DOHH2 (cell line): ENCODE data around the gene ADNP2.

Source experiments
- H3F3A ChIP-seq: fragments of 200-600 bp; sonication (generic), shearing (Covaris generic); 2 replicates; pipeline ENCODE4 v1.6.0; 2016; ENCODE audit warnings: antibody characterized with exemption, mild to moderate bottlenecking; ENCODE audit not compliant: control insufficient read depth, insufficient read depth
- H3K27ac ChIP-seq: fragments of 200-600 bp; sonication (generic); 2 replicates; pipeline ENCODE4 v1.5.1; 2014; ENCODE audit warnings: low read depth, mild to moderate bottlenecking, low read length, moderate library complexity
- H3K27me3 ChIP-seq: fragments of 200-600 bp; sonication (generic); 2 replicates; pipeline ENCODE4 v1.6.1; 2014; ENCODE audit warnings: mild to moderate bottlenecking, low read length, mixed read lengths; ENCODE audit not compliant: control insufficient read depth
- H3K36me3 ChIP-seq: fragments of 200-600 bp; sonication (generic); 2 replicates; pipeline ENCODE4 v1.6.1; 2014; ENCODE audit warnings: mild to moderate bottlenecking, low read length, moderate library complexity, mixed read lengths; ENCODE audit not compliant: control insufficient read depth
- H3K4me1 ChIP-seq: fragments of 200-600 bp; sonication (generic); 2 replicates; pipeline ENCODE4 v1.6.1; 2014; ENCODE audit warnings: mild to moderate bottlenecking, low read length, mixed read lengths; ENCODE audit not compliant: control insufficient read depth
- H3K4me2 ChIP-seq: fragments of 200-600 bp; sonication (generic); 2 replicates; pipeline ENCODE4 v1.6.0; 2014; ENCODE audit warnings: mild to moderate bottlenecking, low read length, moderate library complexity
- H3K4me3 ChIP-seq: fragments of 200-600 bp; sonication (generic); 2 replicates; pipeline ENCODE4 v1.5.1; 2014; ENCODE audit warnings: mild to moderate bottlenecking, low read length, mixed read lengths
- H3K79me2 ChIP-seq: fragments of 200-600 bp; sonication (generic); 2 replicates; pipeline ENCODE4 v1.6.1; 2014; ENCODE audit warnings: mild to moderate bottlenecking, low read length, mixed read lengths; ENCODE audit not compliant: control insufficient read depth
- H3K9me2 ChIP-seq: fragments of 200-600 bp; sonication (generic); replicated peaks from 2 replicates; pipeline ENCODE4 v1.6.1; 2014; ENCODE audit warnings: mild to moderate bottlenecking, low read length, mixed read lengths; ENCODE audit not compliant: control insufficient read depth
- H3K9me3 ChIP-seq: fragments of 200-600 bp; sonication (generic); 2 replicates; pipeline ENCODE4 v1.6.1; 2014; ENCODE audit warnings: antibody characterized with exemption, low read length, mixed read lengths; ENCODE audit not compliant: control insufficient read depth, insufficient read depth
- H4K20me1 ChIP-seq: fragments of 200-600 bp; sonication (generic); 2 replicates; pipeline ENCODE4 v1.6.0; 2014; ENCODE audit warnings: low read depth, mild to moderate bottlenecking, antibody characterized with exemption, low read length, moderate library complexity; ENCODE audit not compliant: control insufficient read depth, insufficient read depth
- EZH2phosphoT487 ChIP-seq: fragments of 200-600 bp; sonication (generic); IDR thresholded peaks from 2 replicates; pipeline ENCODE4 v1.6.1; 2017; ENCODE audit warnings: borderline replicate concordance, mild to moderate bottlenecking, antibody characterized with exemption, low read length, moderate library complexity, mixed read lengths
- TF ChIP-seq, protein P1 (sequence below): fragments of 200-600 bp; sonication (generic); IDR thresholded peaks from one replicate; pipeline ENCODE4 v1.5.1; 2014; ENCODE audit warnings: antibody characterized with exemption, mild to moderate bottlenecking, low read depth, low read length; ENCODE audit not compliant: poor library complexity, severe bottlenecking

The ADNP2 gene

DNA sequence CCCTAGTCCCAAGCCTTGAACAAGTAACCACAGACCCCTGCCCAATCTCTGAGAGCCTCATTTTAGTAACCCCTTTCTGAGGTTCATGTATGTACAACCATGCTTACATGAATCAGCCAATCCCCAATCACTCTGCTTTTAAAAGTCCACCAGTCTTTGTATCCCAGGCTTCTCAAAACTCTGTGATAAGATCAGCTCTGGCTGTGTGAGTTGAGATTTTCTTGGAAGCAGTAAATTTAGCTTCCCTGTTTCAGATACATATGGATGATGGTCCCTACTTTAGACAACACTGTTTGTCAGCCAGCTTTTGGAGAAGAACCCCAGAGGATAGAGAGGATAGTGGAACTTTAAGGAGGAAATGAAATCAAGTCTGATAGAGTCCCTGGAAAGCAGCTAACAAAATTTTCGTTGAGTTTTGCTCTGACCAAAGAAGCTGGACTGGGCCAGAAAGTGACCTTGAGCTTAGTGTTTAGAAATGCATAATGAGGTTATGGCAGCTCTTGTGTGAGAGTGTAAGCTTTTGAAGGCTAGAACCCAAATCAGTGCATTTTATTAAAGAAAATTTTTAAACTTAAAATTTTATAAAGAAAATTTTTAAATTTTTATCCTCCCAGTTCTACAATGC, 3.7 kb downstream of the ADNP2 start:
- peaks cover 6% of the 10 kb centered on the region; the same call in 1 of the 2 replicates for H3K9me3 ChIP-seq
- no peak overlapping the region for H3K27ac ChIP-seq
- TF ChIP-seq, protein P1, sequence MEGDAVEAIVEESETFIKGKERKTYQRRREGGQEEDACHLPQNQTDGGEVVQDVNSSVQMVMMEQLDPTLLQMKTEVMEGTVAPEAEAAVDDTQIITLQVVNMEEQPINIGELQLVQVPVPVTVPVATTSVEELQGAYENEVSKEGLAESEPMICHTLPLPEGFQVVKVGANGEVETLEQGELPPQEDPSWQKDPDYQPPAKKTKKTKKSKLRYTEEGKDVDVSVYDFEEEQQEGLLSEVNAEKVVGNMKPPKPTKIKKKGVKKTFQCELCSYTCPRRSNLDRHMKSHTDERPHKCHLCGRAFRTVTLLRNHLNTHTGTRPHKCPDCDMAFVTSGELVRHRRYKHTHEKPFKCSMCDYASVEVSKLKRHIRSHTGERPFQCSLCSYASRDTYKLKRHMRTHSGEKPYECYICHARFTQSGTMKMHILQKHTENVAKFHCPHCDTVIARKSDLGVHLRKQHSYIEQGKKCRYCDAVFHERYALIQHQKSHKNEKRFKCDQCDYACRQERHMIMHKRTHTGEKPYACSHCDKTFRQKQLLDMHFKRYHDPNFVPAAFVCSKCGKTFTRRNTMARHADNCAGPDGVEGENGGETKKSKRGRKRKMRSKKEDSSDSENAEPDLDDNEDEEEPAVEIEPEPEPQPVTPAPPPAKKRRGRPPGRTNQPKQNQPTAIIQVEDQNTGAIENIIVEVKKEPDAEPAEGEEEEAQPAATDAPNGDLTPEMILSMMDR: no peak
- TF ChIP-seq EZH2phosphoT487: no peak
- no peak overlapping the region for H3K4me3 ChIP-seq
- peaks cover 40% of the 10 kb centered on the region for H3K36me3 ChIP-seq
- peaks cover 81% of the 10 kb centered on the region for H3K79me2 ChIP-seq
- H3K9me2 ChIP-seq: no peaks in the 10 kb centered on the region
- H3K4me2 ChIP-seq: 0 out of 2 replicates have a peak overlapping the region, but pooled peaks have one; percentile 5
- peaks cover 49% of the 10 kb centered on the region for H3K4me1 ChIP-seq
- H3F3A ChIP-seq: peaks cover 10% of the 10 kb centered on the region
- H3K27me3 ChIP-seq: no peaks in the 10 kb centered on the region
- peaks cover 21% of the 10 kb centered on the region for H4K20me1 ChIP-seq

DNA sequence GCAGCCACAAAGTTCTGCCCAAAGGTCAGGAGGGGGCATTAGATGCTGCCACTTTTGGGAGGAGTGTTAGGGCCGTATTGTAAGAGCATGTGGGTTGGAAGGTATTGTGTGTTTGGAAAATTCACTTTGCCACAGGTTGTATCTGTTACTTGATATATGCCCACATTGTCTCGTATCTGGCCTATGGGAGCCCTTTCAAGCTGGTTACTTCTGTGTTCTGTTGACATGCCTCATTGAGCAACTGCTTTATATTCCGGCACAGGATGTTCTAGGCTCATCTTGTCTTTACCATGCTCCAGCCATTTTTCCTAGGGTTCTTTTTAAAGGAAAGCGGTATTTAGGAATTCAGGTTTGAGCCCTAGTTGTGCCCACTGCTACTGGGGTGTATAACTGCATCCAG, 6.0 kb downstream of the ADNP2 start:
- H3K4me3 ChIP-seq: no peak overlapping the region
- TF ChIP-seq EZH2phosphoT487: no peak
- TF ChIP-seq, protein P1: no peak
- no peak overlapping the region for H3K27ac ChIP-seq
- peaks cover 42% of the 10 kb centered on the region for H3K4me1 ChIP-seq
- H4K20me1 ChIP-seq: peaks cover 18% of the 10 kb centered on the region
- peaks cover 62% of the 10 kb centered on the region for H3K36me3 ChIP-seq
- no peaks in the 10 kb centered on the region for H3K9me2 ChIP-seq
- H3K27me3 ChIP-seq: no peaks in the 10 kb centered on the region
- H3F3A ChIP-seq: no peaks in the 10 kb centered on the region
- H3K9me3 ChIP-seq: no peaks in the 10 kb centered on the region
- no peak overlapping the region for H3K4me2 ChIP-seq
- peaks cover 91% of the 10 kb centered on the region for H3K79me2 ChIP-seq

DNA sequence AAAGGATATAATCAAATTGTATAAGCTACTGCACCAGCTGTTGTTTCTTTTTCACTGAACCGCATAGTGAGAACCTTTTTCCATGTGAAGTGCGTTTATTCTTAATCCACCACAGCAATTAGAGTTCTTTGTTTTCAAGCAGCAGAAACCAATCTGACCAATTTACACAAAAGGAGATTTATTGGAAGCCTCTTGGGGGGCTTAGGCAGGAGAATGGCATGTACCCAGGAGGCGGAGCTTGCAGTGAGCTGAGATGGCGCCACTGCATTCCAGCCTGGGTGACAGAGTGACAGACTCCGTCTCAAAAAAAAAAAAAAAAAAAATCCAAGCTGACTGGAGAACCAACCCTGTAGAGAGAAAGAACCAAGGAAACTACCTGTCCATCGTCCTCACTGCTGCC, 10.0 kb downstream of the ADNP2 start:
- H3K9me3 ChIP-seq: no peaks in the 10 kb centered on the region
- no peaks in the 10 kb centered on the region for H3F3A ChIP-seq
- no peaks in the 10 kb centered on the region for H3K9me2 ChIP-seq
- H3K27me3 ChIP-seq: no peaks in the 10 kb centered on the region
- TF ChIP-seq EZH2phosphoT487: no peak
- TF ChIP-seq, protein P1: no peak
- H4K20me1 ChIP-seq: peaks cover 8% of the 10 kb centered on the region; the same call in 1 of the 2 replicates
- H3K36me3 ChIP-seq: peaks cover 47% of the 10 kb centered on the region
- H3K27ac ChIP-seq: no peak overlapping the region
- no peak overlapping the region for H3K4me3 ChIP-seq
- peaks cover 25% of the 10 kb centered on the region for H3K4me1 ChIP-seq
- no peak overlapping the region for H3K4me2 ChIP-seq
- peaks cover 83% of the 10 kb centered on the region for H3K79me2 ChIP-seq
